DND-41 (cell line): ENCODE measurements around the gene GTF2IRD1.
"Not testable (repeated sequence)": the region's sequence is repeated elsewhere in the genome, so short reads cannot be mapped to it uniquely, and the experiment has no call there.

Experiments
- ATAC-seq: fragments of 200-7000 bp; cut with Tn5 transposase; 3 replicates; pipeline ENCODE4 v1.9.1; 2021; ENCODE audit warnings: low read depth; ENCODE audit not compliant: insufficient read depth
- DNase-seq: peaks from one replicate; pipeline ENCODE4 v3.0.0-alpha.2; 2020
- H2AFZ ChIP-seq: 2 replicates; pipeline ENCODE4 v1.6.0; 2012; ENCODE audit warnings: low read depth, low read length
- H3K27ac ChIP-seq: 2 replicates; pipeline ENCODE4 v1.5.1; 2012; ENCODE audit warnings: low read length, inconsistent platforms
- H3K27me3 ChIP-seq: fragments of 200-600 bp; sonication (generic); 2 replicates; pipeline ENCODE4 v1.6.0; 2012; ENCODE audit warnings: low read length, mild to moderate bottlenecking, inconsistent platforms; ENCODE audit not compliant: insufficient read depth, poor library complexity
- H3K36me3 ChIP-seq: 2 replicates; pipeline ENCODE4 v1.5.1; 2012; ENCODE audit warnings: low read length, inconsistent platforms; ENCODE audit not compliant: insufficient read depth
- H3K4me1 ChIP-seq: 2 replicates; pipeline ENCODE4 v1.5.1; 2012; ENCODE audit warnings: mild to moderate bottlenecking, low read length; ENCODE audit not compliant: insufficient read depth
- H3K4me2 ChIP-seq: 2 replicates; pipeline ENCODE4 v1.6.0; 2012; ENCODE audit warnings: mild to moderate bottlenecking, moderate library complexity, low read length, inconsistent platforms; ENCODE audit not compliant: insufficient read depth
- H3K4me3 ChIP-seq, 2 experiments: fragments of 200-600 bp in 1 of 2; shearing (Covaris generic) in 1 of 2; 2 replicates each; pipeline ENCODE4 v1.5.1; 2012 to 2016; ENCODE audit warnings: inconsistent platforms in 2 of 2, low read length in 2 of 2, mild to moderate bottlenecking in 2 of 2, low read depth in 1 of 2, moderate library complexity in 1 of 2
- H3K79me2 ChIP-seq: 2 replicates; pipeline ENCODE4 v1.6.0; 2012; ENCODE audit warnings: low read length, inconsistent platforms; ENCODE audit not compliant: insufficient read depth
- H3K9ac ChIP-seq: 2 replicates; pipeline ENCODE4 v1.6.0; 2012; ENCODE audit warnings: low read depth, mild to moderate bottlenecking, inconsistent platforms, low read length, moderate library complexity
- H3K9me3 ChIP-seq: 2 replicates; pipeline ENCODE4 v1.5.1; 2012; ENCODE audit warnings: low read length, moderate library complexity, mild to moderate bottlenecking, inconsistent platforms; ENCODE audit not compliant: insufficient read depth, severe bottlenecking
- H4K20me1 ChIP-seq: 2 replicates; pipeline ENCODE4 v1.6.0; 2012; ENCODE audit warnings: low read length; ENCODE audit not compliant: insufficient read depth
- CTCF ChIP-seq: IDR thresholded peaks from 2 replicates; pipeline ENCODE4 v1.5.1; 2012; ENCODE audit warnings: borderline replicate concordance, low read length, moderate library complexity, mild to moderate bottlenecking; ENCODE audit not compliant: poor library complexity, severe bottlenecking; ENCODE audit errors: extremely low read depth
- EZH2 ChIP-seq: IDR thresholded peaks from 3 replicates; pipeline ENCODE4 v1.6.1; 2012; ENCODE audit warnings: borderline replicate concordance, low read depth, mild to moderate bottlenecking, moderate library complexity, low read length, inconsistent platforms; ENCODE audit not compliant: severe bottlenecking

Gene GTF2IRD1

GRCh38 chr7:74428023-74428422, 25.7 kb upstream of the GTF2IRD1 start:
- H3K9me3 ChIP-seq = no peaks in the 10 kb centered on the region
- no peak overlapping the region for H3K27ac ChIP-seq
- H2AFZ ChIP-seq = no peak overlapping the region
- no peaks in the 10 kb centered on the region for H3K27me3 ChIP-seq
- ATAC-seq = no peak
- H3K4me1 ChIP-seq = no peaks in the 10 kb centered on the region
- no peak overlapping the region for H3K4me2 ChIP-seq
- DNase-seq = no peak
- no peak overlapping the region for H3K9ac ChIP-seq
- H3K4me3 ChIP-seq = no peak overlapping the region
- H3K79me2 ChIP-seq = no peaks in the 10 kb centered on the region
- H3K36me3 ChIP-seq = no peaks in the 10 kb centered on the region
- no peak for TF ChIP-seq EZH2
- no peak for TF ChIP-seq CTCF
- no peaks in the 10 kb centered on the region for H4K20me1 ChIP-seq

GRCh38 chr7:74429153-74429747, 24.5 kb upstream of the GTF2IRD1 start:
- H4K20me1 ChIP-seq = no peaks in the 10 kb centered on the region
- H3K27ac ChIP-seq = no peak overlapping the region
- no peak overlapping the region for H2AFZ ChIP-seq
- no peaks in the 10 kb centered on the region for H3K36me3 ChIP-seq
- no peaks in the 10 kb centered on the region for H3K9me3 ChIP-seq
- no peak overlapping the region for H3K4me3 ChIP-seq
- no peak overlapping the region for H3K4me2 ChIP-seq
- no peaks in the 10 kb centered on the region for H3K79me2 ChIP-seq
- no peaks in the 10 kb centered on the region for H3K4me1 ChIP-seq
- H3K9ac ChIP-seq = no peak overlapping the region
- TF ChIP-seq EZH2 (no peak), CTCF (no peak)
- ATAC-seq (no peak), DNase-seq (no peak)
- H3K27me3 ChIP-seq = no peaks in the 10 kb centered on the region

- H3K27ac ChIP-seq, DNase-seq, H3K4me3 ChIP-seq, H2AFZ ChIP-seq, H3K4me1 ChIP-seq, ATAC-seq, H3K27me3 ChIP-seq, H3K4me2 ChIP-seq, H3K9ac ChIP-seq, H3K79me2 ChIP-seq, H4K20me1 ChIP-seq, H3K9me3 ChIP-seq, H3K36me3 ChIP-seq: not testable (repeated sequence)
These were observed 23.3 kb upstream of the GTF2IRD1 start for GRCh38 chr7:74430409-74430808.

- no peak overlapping the region for H2AFZ ChIP-seq
- H3K9ac ChIP-seq = no peak overlapping the region
- H3K4me1 ChIP-seq = no peaks in the 10 kb centered on the region
- no peaks in the 10 kb centered on the region for H3K9me3 ChIP-seq
- H3K27me3 ChIP-seq = no peaks in the 10 kb centered on the region
- no peak overlapping the region for H3K27ac ChIP-seq
- no peak overlapping the region for H3K4me2 ChIP-seq
- no peaks in the 10 kb centered on the region for H3K36me3 ChIP-seq
- H3K4me3 ChIP-seq = no peak overlapping the region
- ATAC-seq (no peak), DNase-seq (no peak)
- H3K79me2 ChIP-seq = no peaks in the 10 kb centered on the region
- TF ChIP-seq CTCF = no peak
- TF ChIP-seq EZH2 = no peak
- no peaks in the 10 kb centered on the region for H4K20me1 ChIP-seq
These were observed 22.7 kb upstream of the GTF2IRD1 start for GRCh38 chr7:74430961-74431466.

- ATAC-seq = not testable (repeated sequence)
These were observed 16.5 kb upstream of the GTF2IRD1 start for GRCh38 chr7:74437291-74437571.

More at GRCh38 chr7:74437291-74437571, 16.5 kb upstream of the GTF2IRD1 start:
- H3K27ac ChIP-seq, H3K4me1 ChIP-seq, H2AFZ ChIP-seq, H3K9ac ChIP-seq, DNase-seq, H3K36me3 ChIP-seq, H3K9me3 ChIP-seq, H3K4me3 ChIP-seq, H3K4me2 ChIP-seq, H3K79me2 ChIP-seq, H4K20me1 ChIP-seq, H3K27me3 ChIP-seq: not testable (repeated sequence)
